HG03520 (cell line): Measurements from ENCODE around the gene TYSND1.
A peak's percentile ranks its signal among the peaks of the same experiment; 100 is the strongest.
"Not testable (repeated sequence)": the region's sequence is repeated elsewhere in the genome, so short reads cannot be mapped to it uniquely, and the experiment has no call there.

Experiments
- ATAC-seq: cut with Tn5 transposase; IDR thresholded peaks from one replicate; pipeline ENCODE4 v1.9.1; 2021; ENCODE audit warnings: mild to moderate bottlenecking, moderate library complexity; ENCODE audit not compliant: unreplicated experiment

The TYSND1 gene

GRCh38 chr10:70164163-70164562 is 17.7 kb upstream of the TYSND1 start:
- ATAC-seq: no peak

GRCh38 chr10:70163448-70163847 is 16.9 kb upstream of the TYSND1 start:
- ATAC-seq: no peak

- peak; percentile 58 for ATAC-seq
Observed at GRCh38 chr10:70162892-70163201, 16.3 kb upstream of the TYSND1 start.

GRCh38 chr10:70162151-70162891 is 15.8 kb upstream of the TYSND1 start:
- ATAC-seq: no peak

GRCh38 chr10:70160798-70161197 is 14.3 kb upstream of the TYSND1 start:
- no peak for ATAC-seq

- not testable (repeated sequence) for ATAC-seq
Observed at GRCh38 chr10:70159366-70159765, 12.9 kb upstream of the TYSND1 start.

GRCh38 chr10:70158113-70158512 is 11.6 kb upstream of the TYSND1 start:
- no peak for ATAC-seq

- ATAC-seq: no peak
Observed at GRCh38 chr10:70155255-70155838, 8.8 kb upstream of the TYSND1 start.

GRCh38 chr10:70148516-70148915 is 2.0 kb upstream of the TYSND1 start:
- ATAC-seq: no peak

- ATAC-seq: no peak
Observed at GRCh38 chr10:70147259-70147625, 742 bp upstream of the TYSND1 start.

- ATAC-seq: peak; percentile 41
Observed at GRCh38 chr10:70145666-70146488, 623 bp downstream of the TYSND1 start.

GRCh38 chr10:70145166-70145665 is 1.3 kb downstream of the TYSND1 start:
- peak; percentile 9 for ATAC-seq

GRCh38 chr10:70144372-70145110 is 2.0 kb downstream of the TYSND1 start:
- no peak for ATAC-seq

- no peak for ATAC-seq
Observed at GRCh38 chr10:70142555-70142954, 3.9 kb downstream of the TYSND1 start.

- ATAC-seq: no peak
Observed at GRCh38 chr10:70140297-70140696, 6.2 kb downstream of the TYSND1 start.

- ATAC-seq: no peak
Observed at GRCh38 chr10:70139997-70140250, 6.6 kb downstream of the TYSND1 start.

GRCh38 chr10:70139151-70139996 is 7.1 kb downstream of the TYSND1 start:
- no peak for ATAC-seq

- no peak for ATAC-seq
Observed at GRCh38 chr10:70137927-70138883, 8.3 kb downstream of the TYSND1 start.

- no peak for ATAC-seq
Observed at GRCh38 chr10:70137135-70137534, 9.4 kb downstream of the TYSND1 start.
